MM.1S (cell line): ENCODE data around the gene ZNF608.

Source experiments
- EZH2 ChIP-seq: fragments of 300-600 bp; sonication (generic); optimal IDR thresholded peaks from 2 replicates; pipeline ENCODE3; 2017; ENCODE audit warnings: low read depth, mild to moderate bottlenecking, antibody characterized with exemption, low read length, mixed read lengths
- TF ChIP-seq, protein P1 (sequence below): fragments of 300-600 bp; sonication (generic); IDR thresholded peaks from 2 replicates; pipeline ENCODE4 v1.5.1; 2016; ENCODE audit warnings: antibody characterized with exemption, low read length, mixed read lengths

DNA sequence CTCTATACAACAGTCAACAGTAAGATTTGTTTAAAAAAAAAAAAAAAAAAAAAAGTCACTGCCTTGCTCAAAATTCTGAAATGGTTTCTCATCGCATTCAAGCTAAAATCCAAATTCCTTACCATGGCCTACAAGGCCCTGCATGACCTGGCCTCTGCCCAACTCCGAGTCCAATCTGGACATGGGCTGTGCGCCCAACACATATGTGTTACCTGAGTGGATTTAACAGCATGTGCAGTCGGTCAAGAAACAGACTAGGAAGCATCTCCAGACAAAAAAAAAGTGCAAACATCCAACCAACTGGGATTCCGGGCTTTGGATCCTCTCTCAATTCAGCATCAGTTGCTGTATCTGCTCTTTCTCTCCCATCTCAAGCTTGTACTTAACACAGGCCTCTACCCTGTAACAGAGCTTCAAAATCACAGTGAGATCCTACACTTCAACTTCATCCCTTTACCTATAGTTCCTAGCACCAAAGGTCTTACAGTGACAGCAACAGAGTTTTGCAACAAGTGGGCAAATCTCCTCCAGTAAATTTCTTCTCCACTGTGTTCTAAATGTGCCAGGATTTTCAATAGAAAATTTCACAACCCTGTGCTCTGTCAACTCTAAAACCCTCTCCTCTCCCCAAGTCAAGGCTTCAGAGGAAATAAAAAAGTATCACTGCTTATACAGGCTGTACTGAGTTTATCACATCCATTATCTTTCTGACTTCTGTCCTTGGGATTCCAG, 19.6 kb downstream of the ZNF608 start:
- TF ChIP-seq, protein P1, sequence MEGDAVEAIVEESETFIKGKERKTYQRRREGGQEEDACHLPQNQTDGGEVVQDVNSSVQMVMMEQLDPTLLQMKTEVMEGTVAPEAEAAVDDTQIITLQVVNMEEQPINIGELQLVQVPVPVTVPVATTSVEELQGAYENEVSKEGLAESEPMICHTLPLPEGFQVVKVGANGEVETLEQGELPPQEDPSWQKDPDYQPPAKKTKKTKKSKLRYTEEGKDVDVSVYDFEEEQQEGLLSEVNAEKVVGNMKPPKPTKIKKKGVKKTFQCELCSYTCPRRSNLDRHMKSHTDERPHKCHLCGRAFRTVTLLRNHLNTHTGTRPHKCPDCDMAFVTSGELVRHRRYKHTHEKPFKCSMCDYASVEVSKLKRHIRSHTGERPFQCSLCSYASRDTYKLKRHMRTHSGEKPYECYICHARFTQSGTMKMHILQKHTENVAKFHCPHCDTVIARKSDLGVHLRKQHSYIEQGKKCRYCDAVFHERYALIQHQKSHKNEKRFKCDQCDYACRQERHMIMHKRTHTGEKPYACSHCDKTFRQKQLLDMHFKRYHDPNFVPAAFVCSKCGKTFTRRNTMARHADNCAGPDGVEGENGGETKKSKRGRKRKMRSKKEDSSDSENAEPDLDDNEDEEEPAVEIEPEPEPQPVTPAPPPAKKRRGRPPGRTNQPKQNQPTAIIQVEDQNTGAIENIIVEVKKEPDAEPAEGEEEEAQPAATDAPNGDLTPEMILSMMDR, result no peak
- TF ChIP-seq EZH2, result no peak
